HCT116 (cell line): ENCODE measurements around the gene DOHH. TPM values are rescaled to one million over a fixed set of nuclear protein-coding genes. Genes with fewer than 3 reads are reported as not detected.

ENCODE experiments used
- ATAC-seq: fragments of 200-7000 bp; cut with Tn5 transposase; 2 replicates; pipeline ENCODE4 v1.9.1; 2020; ENCODE audit warnings: mild to moderate bottlenecking, moderate library complexity
- BruUV-seq: library from RNA; stranded (reverse); fragments of 400-500 nt; replicated peaks from 2 replicates; lab custom pipeline; 2021; lab: Mats Ljungman, UMichigan
- CTCF ChIA-PET: fragments of 300-600 bp; sonication (Branson Sonifier 250); formaldehyde crosslinking; loops from one replicate; lab custom pipeline; 2021; ENCODE audit warnings: antibody characterized with exemption; lab: Charles Lee
- POLR2A ChIA-PET: fragments of 300-600, 350-600 bp; sonication (Branson Sonifier 250); formaldehyde crosslinking; loops from one replicate; lab custom pipeline; 2021; ENCODE audit warnings: antibody characterized with exemption; lab: Charles Lee
- RAD21 ChIA-PET, 2 experiments: fragments of 300-600 bp; sonication (Branson Sonifier 250); formaldehyde crosslinking; loops; one replicate each; lab custom pipeline; 2023; ENCODE audit warnings: low total read pairs in 2 of 2; ENCODE audit not compliant: uncharacterized antibody in 2 of 2, unreplicated experiment in 2 of 2, low non-redundant PET in 1 of 2; lab: Charles Lee
- DNase-seq: peaks from one replicate; pipeline ENCODE4 v3.0.0-alpha.2; 2010; ENCODE audit warnings: low read depth, low spot score
- H2AFZ ChIP-seq: fragments of 200-600 bp; shearing (Covaris generic), sonication (generic); 2 replicates; pipeline ENCODE4 v1.6.1; 2017; ENCODE audit warnings: low read depth, mixed run types, mixed read lengths, antibody characterized with exemption, low read length; ENCODE audit not compliant: poor library complexity, severe bottlenecking
- H3K27ac ChIP-seq: 2 replicates; pipeline ENCODE4 v1.5.1; 2012; ENCODE audit warnings: low read depth, low read length
- H3K27me3 ChIP-seq: fragments of 200-600 bp; sonication (generic); 2 replicates; pipeline ENCODE4 v1.6.1; 2016; ENCODE audit warnings: mixed run types, low read length, mixed read lengths; ENCODE audit not compliant: insufficient read depth
- H3K36me3 ChIP-seq, 2 experiments: fragments of 200-500 bp in 1 of 2; fragments of 200-600 bp in 1 of 2; sonication (Bioruptor generic) in 1 of 2; sonication (generic) in 1 of 2; 2 replicates each; pipeline versions ENCODE4 v1.5.1 to v1.6.1; 2014 to 2016; ENCODE audit warnings: low read length in 2 of 2, inconsistent platforms in 1 of 2, mixed read lengths in 1 of 2, mixed run types in 1 of 2; ENCODE audit not compliant: insufficient read depth in 2 of 2, control insufficient read depth in 1 of 2
- H3K4me1 ChIP-seq, 2 experiments: fragments of 200-600 bp in 1 of 2; sonication (generic) in 1 of 2; 2 replicates each; pipeline versions ENCODE4 v1.5.1 to v1.6.1; 2012 to 2017; ENCODE audit warnings: low read length in 2 of 2, inconsistent platforms in 1 of 2, mild to moderate bottlenecking in 1 of 2, mixed read lengths in 1 of 2, mixed run types in 1 of 2, moderate library complexity in 1 of 2; ENCODE audit not compliant: insufficient read depth in 2 of 2, control insufficient read depth in 1 of 2
- H3K4me2 ChIP-seq: fragments of 200-600 bp; sonication (generic); 2 replicates; pipeline ENCODE4 v1.6.1; 2017; ENCODE audit warnings: mixed run types, low read length, mixed read lengths
- H3K4me3 ChIP-seq, 2 experiments: fragments of 200-600 bp in 1 of 2; sonication (generic) in 1 of 2; replicated peaks in 1 of 2; 2 replicates each; pipeline ENCODE4 v1.5.1; 2011 to 2016; ENCODE audit warnings: low read length in 2 of 2, control low read depth in 1 of 2, low read depth in 1 of 2, mild to moderate bottlenecking in 1 of 2, mixed read lengths in 1 of 2, mixed run types in 1 of 2
- H3K79me2 ChIP-seq: fragments of 200-600 bp; sonication (generic); 2 replicates; pipeline ENCODE4 v1.6.1; 2017; ENCODE audit warnings: mild to moderate bottlenecking, mixed run types, low read length, moderate library complexity, mixed read lengths; ENCODE audit not compliant: insufficient read depth
- H3K9ac ChIP-seq: fragments of 200-600 bp; sonication (generic); 2 replicates; pipeline ENCODE4 v1.6.1; 2016; ENCODE audit warnings: low read length, mixed read lengths
- H3K9me2 ChIP-seq: fragments of 200-600 bp; sonication (generic), shearing (Covaris generic); 2 replicates; pipeline ENCODE4 v1.6.1; 2017; ENCODE audit warnings: mixed run types, mild to moderate bottlenecking, moderate library complexity; ENCODE audit not compliant: insufficient read depth
- H3K9me3 ChIP-seq, 2 experiments: fragments of 200-500 bp in 1 of 2; fragments of 200-600 bp in 1 of 2; sonication (Bioruptor generic) in 1 of 2; sonication (generic) in 1 of 2; 2 replicates each; pipeline ENCODE4 v1.6.1; 2014 to 2017; ENCODE audit warnings: low read length in 2 of 2, mixed read lengths in 2 of 2, inconsistent platforms in 1 of 2, low read depth in 1 of 2, mild to moderate bottlenecking in 1 of 2, mixed run types in 1 of 2, moderate library complexity in 1 of 2; ENCODE audit not compliant: control insufficient read depth in 1 of 2, insufficient read depth in 1 of 2
- H4K20me1 ChIP-seq: fragments of 200-600 bp; sonication (generic), shearing (Covaris generic); 2 replicates; pipeline ENCODE4 v1.6.1; 2017; ENCODE audit warnings: mixed run types, mild to moderate bottlenecking, moderate library complexity; ENCODE audit not compliant: insufficient read depth
- ELF1 ChIP-seq: IDR thresholded peaks from 2 replicates; pipeline ENCODE4 v1.6.1; 2012; ENCODE audit warnings: low read depth, borderline replicate concordance
- FOSL1 ChIP-seq: IDR thresholded peaks from 2 replicates; pipeline ENCODE4 v1.6.1; 2012; ENCODE audit warnings: low read depth
- JUND ChIP-seq: IDR thresholded peaks from 2 replicates; pipeline ENCODE4 v1.6.1; 2012
- POLR2A ChIP-seq: IDR thresholded peaks from 2 replicates; pipeline ENCODE4 v1.7.0; 2011; ENCODE audit warnings: borderline replicate concordance; ENCODE audit not compliant: insufficient read depth, insufficient read length; ENCODE audit errors: extremely low read depth
- RAD21 ChIP-seq: IDR thresholded peaks from 2 replicates; pipeline ENCODE4 v1.6.1; 2012; ENCODE audit warnings: low read depth, mild to moderate bottlenecking
- YY1 ChIP-seq: IDR thresholded peaks from 2 replicates; pipeline ENCODE4 v1.6.1; 2011; ENCODE audit warnings: low read length, low read depth, moderate library complexity, mild to moderate bottlenecking; ENCODE audit not compliant: insufficient replicate concordance; ENCODE audit errors: extremely low read depth
- intact Hi-C: fragments of 100-400 bp; cut with micrococcal nuclease; formaldehyde crosslinking; loops from 2 replicates; pipeline ENCODE4 v1.10.0; 2022
- total RNA-seq: library from RNA; stranded (reverse); gene quantifications from one replicate; pipeline ENCODE4 v1.2.1, GENCODE V29; 2021; ENCODE audit not compliant: unreplicated experiment
- TF ChIP-seq, protein P1 (sequence below): IDR thresholded peaks from 2 replicates; pipeline ENCODE4 v1.6.1; 2011; ENCODE audit warnings: mild to moderate bottlenecking, low read length, moderate library complexity; ENCODE audit not compliant: insufficient replicate concordance; ENCODE audit errors: extremely low read depth
- TF ChIP-seq, protein P2 (sequence below), 3 experiments: fragments of 200-600 bp in 1 of 3; sonication (generic) in 1 of 3; IDR thresholded peaks in 2 of 3; conservative IDR thresholded peaks in 1 of 3; 2 replicates each; pipeline ENCODE4 v1.5.1; 2012 to 2017; ENCODE audit warnings: low read depth in 2 of 3, low read length in 2 of 3, antibody characterized with exemption in 1 of 3, borderline replicate concordance in 1 of 3, control low read depth in 1 of 3, mild to moderate bottlenecking in 1 of 3, mixed read lengths in 1 of 3, mixed run types in 1 of 3, moderate library complexity in 1 of 3; ENCODE audit not compliant: insufficient read depth in 1 of 3

DOHH gene
- total RNA-seq, 1 experiment from 2014 or later, result 20.9 TPM

DNA sequence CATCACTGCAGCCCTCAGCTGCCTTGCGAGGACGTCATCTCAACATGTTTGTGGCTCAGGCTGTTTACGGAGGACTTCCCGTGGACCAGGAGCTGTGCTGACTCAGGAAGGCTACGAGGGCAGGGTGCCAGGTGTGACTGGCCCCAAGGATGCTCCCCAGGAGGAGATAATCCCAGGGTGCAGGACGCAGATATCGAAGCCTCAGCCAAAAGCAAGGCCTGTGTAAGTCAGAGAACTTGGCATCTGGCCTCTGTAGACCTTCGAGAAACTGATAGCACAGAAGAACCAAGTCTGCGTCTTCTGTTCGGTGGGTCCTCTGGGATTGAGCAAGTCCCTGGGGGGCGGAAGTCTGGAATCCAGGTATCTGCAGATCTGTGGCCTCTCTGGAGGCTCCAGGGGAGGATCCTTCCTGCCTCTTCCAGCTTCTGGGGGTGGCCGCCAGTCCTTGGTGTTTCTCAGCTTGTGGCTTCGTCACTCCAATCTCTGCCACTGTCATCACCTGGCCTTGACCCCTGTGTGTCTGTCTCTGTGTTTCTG lies 2.6 kb upstream of the DOHH start:
- Histone ChIP-seq H3K4me3 (no peak overlapping the region), H2AFZ (no peak overlapping the region), H3K4me1 (peaks cover 23 to 38% of the 10 kb centered on the region in 2 experiments; a peak in 3 of 4 replicates), H3K9me2 (no peaks in the 10 kb centered on the region), H3K4me2 (no peak overlapping the region), H3K27me3 (no peaks in the 10 kb centered on the region), H3K27ac (no peak overlapping the region), H4K20me1 (no peaks in the 10 kb centered on the region), H3K9me3 (no peaks in the 10 kb centered on the region), H3K79me2 (peaks cover 42% of the 10 kb centered on the region), H3K36me3 (no peaks in the 10 kb centered on the region), H3K9ac (no peak overlapping the region)
- intact Hi-C loops, result no loop called here
- DNase-seq (no peak), ATAC-seq (no peak)
- CTCF ChIA-PET, result interaction anchor here (0.6 to 2.6 kb wide), 2 partner anchors 18 to 219 kb away, joined by 4 to 7 read pairs; no protein-coding TSS in a partner anchor
- BruUV-seq, result no TSS peak
- POLR2A ChIA-PET, result no interaction called here
- TF ChIP-seq ELF1 (no peak), POLR2A (no peak), FOSL1 (no peak), RAD21 (no peak), JUND (no peak), YY1 (no peak)
- TF ChIP-seq, protein P1, sequence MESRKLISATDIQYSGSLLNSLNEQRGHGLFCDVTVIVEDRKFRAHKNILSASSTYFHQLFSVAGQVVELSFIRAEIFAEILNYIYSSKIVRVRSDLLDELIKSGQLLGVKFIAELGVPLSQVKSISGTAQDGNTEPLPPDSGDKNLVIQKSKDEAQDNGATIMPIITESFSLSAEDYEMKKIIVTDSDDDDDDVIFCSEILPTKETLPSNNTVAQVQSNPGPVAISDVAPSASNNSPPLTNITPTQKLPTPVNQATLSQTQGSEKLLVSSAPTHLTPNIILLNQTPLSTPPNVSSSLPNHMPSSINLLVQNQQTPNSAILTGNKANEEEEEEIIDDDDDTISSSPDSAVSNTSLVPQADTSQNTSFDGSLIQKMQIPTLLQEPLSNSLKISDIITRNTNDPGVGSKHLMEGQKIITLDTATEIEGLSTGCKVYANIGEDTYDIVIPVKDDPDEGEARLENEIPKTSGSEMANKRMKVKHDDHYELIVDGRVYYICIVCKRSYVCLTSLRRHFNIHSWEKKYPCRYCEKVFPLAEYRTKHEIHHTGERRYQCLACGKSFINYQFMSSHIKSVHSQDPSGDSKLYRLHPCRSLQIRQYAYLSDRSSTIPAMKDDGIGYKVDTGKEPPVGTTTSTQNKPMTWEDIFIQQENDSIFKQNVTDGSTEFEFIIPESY, result no peak
- TF ChIP-seq, protein P2, sequence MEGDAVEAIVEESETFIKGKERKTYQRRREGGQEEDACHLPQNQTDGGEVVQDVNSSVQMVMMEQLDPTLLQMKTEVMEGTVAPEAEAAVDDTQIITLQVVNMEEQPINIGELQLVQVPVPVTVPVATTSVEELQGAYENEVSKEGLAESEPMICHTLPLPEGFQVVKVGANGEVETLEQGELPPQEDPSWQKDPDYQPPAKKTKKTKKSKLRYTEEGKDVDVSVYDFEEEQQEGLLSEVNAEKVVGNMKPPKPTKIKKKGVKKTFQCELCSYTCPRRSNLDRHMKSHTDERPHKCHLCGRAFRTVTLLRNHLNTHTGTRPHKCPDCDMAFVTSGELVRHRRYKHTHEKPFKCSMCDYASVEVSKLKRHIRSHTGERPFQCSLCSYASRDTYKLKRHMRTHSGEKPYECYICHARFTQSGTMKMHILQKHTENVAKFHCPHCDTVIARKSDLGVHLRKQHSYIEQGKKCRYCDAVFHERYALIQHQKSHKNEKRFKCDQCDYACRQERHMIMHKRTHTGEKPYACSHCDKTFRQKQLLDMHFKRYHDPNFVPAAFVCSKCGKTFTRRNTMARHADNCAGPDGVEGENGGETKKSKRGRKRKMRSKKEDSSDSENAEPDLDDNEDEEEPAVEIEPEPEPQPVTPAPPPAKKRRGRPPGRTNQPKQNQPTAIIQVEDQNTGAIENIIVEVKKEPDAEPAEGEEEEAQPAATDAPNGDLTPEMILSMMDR (IDR thresholded peaks at IDR 0.05 in 2 of 3, conservative IDR thresholded peaks at IDR 0.05 in 1 of 3; ENCODE audit: borderline replicate concordance in 1 of 3, insufficient read depth in 1 of 3, low read depth in 2 of 3, low read length in 2 of 3), result no peak
- RAD21 ChIA-PET, result no interaction called here
